HG02642 (cell line): ENCODE measurements around the gene ZNF512B.
"Not testable (repeated sequence)": the region's sequence is repeated elsewhere in the genome, so short reads cannot be mapped to it uniquely, and the experiment has no call there.

Experiments used
- ATAC-seq: cut with Tn5 transposase; IDR thresholded peaks from one replicate; pipeline ENCODE4 v1.9.1; 2021; ENCODE audit warnings: mild to moderate bottlenecking; ENCODE audit not compliant: unreplicated experiment, poor library complexity

Gene ZNF512B

DNA sequence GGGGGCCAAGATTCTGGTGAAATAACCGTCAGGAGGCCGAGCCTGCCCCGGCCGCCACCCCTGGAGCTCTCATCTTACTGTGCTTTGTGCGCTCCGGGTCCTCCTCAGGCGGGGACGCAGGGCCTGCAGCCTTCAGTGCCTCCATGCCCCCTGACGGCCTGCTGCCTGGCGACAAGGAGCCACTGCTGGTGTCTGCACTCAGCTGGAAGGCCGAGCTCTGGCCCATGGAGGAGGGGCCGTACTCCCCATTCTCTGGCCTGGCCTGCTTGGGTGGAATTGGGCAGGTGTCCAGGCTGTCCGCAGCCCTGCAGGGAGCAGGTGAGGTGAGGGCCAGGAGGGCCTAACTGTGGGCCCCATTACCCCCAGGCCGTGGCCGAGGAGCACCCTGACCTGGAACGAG, 5.3 kb downstream of the ZNF512B start:
- ATAC-seq, result no peak

DNA sequence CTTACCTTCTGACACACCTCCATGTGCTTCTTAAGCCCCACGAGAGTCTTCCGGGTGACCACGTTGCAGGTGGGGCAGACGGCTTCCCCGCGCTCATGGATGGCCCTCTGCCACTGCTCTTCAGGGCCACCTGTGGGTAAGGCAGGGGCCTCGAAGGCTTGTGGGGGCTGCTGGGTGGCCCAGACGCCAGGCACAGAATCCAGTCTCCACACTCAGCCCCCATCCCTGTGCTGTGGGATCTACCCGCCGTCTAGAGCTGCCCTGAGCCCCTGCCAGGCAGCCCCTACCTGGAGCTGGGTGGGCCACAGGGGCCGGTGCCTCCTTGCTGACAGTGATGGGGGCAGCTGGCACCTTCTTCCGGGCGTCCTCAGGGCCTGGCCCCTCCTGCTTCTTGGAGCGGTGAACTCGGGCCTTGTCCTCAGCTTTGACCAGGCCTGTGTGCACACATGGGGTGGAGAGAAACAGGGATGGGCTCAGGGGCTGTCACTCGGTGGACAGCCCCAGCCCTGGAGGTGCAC, 5.9 kb downstream of the ZNF512B start:
- no peak for ATAC-seq

DNA sequence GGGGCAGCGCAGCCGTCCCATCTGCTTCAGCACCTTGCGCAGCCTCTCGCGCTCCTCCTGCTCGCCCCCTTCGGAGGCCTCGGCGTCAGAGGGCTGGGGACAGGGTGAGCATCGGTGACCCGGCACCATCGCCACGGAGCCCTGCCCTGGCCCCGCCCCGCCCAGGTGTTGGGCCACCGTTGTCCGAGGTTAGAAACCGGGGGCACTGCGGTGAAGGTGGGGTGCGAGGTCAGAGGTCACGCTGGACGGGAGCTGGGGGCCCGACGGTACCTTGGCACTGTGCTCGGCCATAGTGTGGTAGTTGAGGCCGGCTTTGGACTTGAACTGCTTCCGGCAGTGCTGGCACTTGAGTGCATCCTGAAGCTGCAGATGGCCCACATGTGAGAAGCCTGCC, 6.4 kb downstream of the ZNF512B start:
- ATAC-seq, result no peak

DNA sequence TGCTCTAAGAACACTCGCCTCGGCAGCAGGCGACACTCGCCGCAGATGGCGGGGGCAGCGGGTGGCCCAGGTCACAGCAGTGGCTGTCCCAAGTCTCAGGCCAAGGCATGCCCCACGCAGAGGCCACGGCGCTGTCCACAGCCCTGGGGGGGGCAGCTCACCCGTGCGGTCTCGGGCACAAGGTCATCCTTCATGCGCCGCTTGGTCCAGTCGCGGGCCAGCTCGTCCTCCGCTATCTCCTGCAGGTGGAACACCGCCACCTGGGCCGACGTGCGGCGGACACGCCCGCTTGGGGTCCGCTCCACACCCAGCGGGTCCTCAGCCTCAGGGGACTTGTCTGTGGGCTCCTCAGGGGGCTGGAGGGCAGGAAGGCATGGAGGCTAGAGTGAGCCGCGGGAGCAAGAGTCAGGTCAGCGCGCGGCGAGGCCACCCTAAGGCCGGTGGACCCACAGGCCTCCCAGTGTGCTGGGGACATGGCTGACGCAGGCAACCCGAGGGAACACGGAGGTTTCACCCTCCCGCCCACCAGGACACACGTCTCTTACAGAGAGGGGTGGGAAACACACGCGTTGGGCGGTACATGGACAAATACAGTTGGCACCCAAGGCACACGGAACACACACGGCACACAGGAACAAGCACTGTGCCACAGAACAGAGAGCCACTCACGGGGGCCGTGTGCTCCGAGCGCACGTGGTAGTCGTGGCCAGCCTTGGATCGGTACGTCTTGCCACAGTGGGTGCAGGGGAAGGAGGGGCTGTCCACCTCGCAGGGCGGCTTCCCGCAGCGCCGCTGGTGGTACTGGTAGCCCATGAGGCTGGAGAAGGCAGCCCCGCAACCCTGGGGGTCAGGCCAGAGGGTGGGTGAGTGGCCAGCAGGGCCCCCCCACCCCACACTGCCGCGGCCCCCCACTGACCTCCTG, 7.0 kb downstream of the ZNF512B start:
- no peak for ATAC-seq

DNA sequence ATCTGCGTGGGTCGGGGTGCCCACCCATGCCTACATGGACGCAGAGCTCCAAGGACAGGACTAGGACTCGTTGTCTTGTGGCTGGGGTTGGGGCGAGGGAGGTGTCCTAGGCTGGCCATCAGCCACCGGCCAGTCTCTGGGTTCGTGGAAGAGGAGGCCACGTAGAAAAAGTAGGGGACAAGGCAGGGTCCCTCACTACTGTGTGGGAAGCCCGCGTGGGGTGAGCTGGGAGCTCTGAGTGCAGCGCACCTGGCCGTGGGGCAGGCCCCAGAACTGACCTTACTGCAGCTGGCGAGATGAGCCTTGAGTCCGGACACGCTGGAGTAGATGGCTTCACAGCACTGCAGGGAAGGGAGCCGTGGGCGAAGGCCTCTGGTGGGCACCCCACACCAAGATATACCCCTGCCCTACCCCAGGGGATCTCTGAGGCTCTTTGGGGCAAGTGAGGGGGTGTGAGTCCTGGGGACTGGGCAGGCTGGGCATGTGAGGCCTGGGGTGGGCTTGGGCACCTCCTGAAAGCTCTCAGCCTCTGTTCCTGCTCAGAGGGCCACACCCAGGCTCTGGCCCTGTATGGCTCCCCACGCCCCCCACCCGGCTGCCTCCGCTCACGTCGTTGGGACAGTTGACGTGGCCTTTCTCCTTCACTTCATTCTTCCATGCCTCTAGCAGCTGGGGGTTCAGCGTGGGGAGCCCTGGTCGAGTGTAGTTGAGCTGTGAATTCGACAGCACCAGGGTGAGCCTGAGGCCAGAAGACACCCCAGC, 7.9 kb downstream of the ZNF512B start:
- ATAC-seq, result no peak

DNA sequence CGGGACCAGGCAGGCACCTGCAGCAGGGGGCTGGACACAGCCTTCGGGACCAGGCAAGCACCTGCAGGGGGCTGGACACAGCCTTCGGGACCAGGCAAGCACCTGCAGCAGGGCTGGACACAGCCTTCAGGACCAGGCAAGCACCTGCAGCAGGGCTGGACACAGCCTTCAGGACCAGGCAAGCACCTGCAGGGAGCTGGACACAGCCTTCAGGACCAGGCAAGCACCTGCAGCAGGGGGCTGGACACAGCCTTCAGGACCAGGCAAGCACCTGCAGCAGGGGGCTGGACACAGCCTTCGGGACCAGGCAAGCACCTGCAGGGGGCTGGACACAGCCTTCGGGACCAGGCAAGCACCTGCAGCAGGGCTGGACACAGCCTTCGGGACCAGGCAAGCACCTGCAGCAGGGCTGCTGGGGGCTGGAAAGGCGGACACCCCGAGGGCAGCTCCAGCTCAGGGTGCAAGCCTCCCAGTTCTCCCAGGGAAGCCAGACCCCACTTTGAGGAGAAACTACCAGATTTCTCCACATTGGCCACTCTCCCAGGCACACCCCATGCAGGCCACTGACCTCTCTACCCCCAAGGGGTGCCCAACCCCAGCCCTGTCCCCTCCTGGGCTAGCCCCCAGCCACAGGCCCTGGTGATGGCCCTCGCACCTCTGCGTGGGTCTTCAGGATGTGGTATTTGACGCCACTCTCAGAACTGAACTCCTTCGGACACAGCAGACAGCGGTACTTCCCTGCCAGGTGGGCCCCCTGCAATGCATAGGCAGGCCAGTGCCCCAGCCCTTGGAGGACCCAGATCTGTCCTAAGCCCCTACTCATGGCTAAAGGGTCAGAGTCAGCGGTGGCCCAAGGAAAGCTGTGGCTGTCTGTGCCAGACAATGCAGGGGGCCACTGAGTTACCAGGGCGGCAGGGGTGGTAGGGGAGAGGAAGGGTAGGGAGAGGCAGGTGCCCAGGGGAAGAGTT, 8.8 kb downstream of the ZNF512B start:
- not testable (repeated sequence) for ATAC-seq

DNA sequence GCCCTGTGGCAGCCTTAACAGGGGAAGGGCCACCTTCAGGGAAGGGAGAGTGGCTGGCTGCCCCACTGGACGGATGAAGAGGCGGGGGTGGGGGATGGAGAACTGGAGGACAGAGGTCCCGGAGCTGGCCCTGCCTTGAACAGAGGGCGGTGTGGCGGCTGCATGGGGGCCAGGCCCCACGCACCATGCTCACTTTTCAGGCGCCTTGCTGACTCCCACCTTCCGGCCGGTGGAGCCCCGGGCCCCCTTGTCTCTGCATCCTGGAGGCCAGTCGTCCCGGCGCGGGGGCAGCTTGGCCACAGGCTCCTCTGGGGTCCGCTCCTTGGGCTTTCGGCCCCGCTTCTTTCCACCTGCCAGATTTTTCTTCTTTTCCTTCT, 10.0 kb downstream of the ZNF512B start:
- ATAC-seq, result no peak

DNA sequence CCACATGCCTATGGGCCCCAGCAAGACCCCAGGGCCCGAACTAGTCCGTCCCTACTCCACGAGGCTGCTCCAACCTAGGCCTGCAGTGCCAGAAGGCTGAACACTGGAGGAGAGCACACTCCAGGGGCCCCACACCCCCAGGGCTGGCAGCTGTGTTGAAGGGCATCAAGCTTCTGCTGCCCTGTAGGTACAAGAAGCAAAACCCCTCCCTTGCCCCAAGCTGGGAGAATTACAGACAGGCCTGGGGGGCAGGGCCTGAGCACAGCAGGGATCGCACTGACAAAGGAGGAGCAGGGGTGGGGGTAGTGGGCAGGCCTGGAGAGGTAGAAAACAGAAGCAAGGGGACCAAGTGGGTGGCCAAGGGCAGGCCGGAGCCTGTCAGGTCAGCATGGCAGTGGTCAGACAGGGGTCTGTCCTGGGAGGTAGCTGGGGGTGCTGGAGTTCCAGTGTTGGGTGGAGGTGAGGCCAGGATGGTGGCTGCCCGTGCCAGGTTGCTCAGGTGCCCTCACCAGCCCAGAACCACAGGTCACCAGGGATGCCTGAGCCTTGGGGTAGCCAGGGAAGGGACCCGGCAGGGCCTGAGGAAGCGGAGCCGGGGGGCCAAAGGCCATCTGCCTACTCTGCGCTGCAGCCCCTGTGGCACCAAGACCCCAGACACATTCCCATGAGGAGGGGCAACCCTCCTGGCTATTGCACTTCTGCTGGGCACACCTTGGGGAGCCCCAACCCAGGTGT, 10.6 kb downstream of the ZNF512B start:
- no peak for ATAC-seq

DNA sequence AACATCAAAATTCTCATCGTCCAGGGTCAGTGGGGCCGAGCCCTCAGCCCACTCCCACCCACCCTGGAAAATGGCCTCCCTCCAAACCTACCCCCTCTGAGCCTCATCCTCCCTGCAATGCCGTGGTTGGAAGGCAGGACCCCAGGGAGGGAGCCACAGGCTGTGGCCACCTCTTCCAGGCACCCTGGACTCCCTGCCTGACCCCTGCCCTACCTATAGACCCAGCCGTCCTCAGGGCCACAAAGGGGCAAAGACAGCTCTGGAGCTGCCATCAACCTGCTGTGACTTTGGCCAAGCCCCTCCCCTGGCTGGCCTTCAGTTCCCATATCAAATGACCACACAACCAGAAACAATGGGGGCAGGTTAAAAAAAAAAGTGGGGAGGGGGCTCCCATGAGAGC, 11.3 kb downstream of the ZNF512B start:
- ATAC-seq, result no peak

DNA sequence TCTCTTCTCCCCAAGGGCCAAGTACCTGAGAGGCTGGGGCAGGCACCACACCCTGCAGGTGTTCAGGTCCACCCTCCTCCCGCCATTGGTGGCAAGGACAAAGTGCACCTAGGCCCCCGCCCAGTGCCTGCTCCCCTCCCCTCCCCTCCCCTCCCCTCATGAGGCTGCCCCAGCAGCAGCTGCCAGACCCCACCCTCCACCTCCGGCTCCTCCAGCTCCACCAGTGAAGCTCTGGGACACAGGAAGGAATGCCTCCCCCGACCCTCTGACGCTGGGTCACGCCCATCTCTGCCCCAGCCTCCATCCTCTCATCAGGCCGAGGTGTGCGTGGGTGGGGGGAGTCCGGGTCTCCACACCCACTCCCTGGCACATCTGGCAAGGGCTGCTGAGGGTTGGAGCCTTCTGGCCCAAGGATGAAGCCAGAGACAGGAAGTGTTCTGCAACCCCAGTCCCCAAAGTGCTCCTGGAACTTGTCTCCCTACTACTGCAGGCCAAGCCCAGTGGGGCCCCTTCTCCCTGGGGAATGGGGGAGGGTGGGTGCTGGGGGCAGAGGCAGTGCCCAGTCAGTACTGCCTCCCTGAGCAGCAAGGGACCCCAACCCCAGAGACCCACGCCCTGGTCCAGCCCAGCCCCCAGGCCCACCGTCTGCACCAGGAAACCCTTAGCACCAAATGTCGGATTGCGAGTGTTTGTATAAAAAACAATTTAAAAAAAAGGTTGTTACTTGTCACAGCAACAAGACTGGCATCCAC, 11.9 kb downstream of the ZNF512B start:
- no peak for ATAC-seq

DNA sequence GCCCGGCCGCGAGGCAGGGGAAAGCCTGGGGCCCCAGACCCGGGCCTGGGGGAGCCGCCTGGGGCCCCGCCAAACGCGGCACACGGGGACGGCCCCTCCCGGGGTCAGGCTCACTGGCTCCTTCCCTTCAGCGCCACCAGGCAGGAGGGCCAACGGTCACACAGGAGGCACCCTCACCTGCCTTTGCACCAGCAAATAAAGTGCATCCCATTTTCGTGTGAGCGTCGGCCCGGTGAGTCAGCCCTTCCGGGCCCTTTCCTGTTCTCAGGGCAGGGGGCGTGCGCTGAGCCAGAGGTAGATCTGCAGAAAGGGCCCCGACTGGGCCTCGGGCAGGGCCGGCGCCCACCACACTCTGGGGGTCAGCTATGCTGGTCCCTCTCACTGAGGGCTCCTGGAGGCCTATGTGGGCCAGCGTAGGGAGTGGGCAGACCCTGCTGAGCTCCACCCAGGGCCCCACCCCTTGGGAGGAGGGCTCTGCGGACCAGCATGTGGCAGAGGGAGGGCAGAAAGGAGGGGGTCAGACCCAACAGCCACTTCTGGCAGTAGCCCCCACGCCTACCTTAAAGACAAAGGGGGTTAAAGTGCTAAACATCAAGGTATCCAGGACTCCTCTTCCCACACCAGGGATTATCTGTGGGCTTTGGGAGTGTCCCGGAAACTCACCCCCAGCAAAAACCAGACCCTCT, 12.6 kb downstream of the ZNF512B start:
- ATAC-seq, result no peak

DNA sequence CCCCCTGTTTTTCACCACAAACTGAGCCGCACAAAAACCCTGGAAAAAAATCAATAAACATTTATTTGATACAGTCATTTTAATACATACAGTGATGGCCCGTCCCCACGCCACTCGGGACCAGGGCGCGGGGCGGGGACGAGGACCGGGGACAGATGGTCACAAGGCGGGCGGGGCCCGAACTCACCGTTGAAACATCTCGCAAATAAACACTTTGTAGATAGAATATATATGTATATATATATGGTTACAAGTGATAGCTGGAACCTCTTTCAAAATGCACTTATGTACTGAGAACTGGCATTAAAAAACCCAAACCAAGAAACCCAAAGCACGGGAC, 13.1 kb downstream of the ZNF512B start:
- no peak for ATAC-seq

DNA sequence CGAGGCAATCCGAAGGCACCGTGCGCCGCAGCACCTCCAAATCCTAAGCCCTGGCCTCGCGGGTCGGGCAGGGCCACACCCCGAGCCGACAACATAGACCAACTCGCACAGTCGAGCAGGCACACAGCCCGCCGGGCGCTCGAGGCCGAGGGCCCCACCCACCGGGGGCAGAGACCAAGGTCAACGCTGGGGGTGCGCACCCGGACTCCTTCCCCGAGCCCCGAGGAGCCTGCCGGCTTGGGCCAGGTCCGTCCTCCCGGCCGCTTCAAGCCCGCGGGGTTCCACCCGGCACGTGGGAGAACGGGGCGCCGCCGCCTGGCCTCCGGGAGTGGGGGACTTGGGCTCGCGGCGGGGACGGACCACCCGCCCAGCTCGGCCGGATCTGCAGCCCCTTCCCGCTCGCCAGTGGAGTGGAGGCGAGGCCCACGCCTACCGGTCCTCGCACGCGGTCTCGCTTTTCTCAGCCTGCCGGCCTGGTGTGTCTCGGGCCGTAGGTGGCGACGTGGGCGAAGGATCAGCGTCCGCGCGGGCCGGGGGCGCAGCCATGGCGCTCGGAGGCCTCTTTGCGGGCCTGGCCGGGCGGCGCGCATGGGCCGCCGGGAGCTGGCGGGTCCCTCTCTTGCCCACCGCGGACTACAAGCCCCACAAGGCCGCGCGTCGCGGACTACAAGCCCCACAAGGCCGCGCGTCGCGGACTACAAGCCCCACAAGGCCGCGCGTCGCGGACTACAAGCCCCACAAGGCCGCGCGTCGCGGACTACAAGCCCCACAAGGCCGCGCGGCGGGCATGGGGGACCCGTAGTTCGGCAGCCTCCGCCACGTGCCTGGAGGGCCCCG, 13.7 kb downstream of the ZNF512B start, which contains the start of gene UCKL1:
Gene UCKL1 (minus strand): TSS at position 590 of the 837 bp plus-strand sequence. CDS start 44 bp downstream, at position 546.
- ATAC-seq, result peak; percentile 79

DNA sequence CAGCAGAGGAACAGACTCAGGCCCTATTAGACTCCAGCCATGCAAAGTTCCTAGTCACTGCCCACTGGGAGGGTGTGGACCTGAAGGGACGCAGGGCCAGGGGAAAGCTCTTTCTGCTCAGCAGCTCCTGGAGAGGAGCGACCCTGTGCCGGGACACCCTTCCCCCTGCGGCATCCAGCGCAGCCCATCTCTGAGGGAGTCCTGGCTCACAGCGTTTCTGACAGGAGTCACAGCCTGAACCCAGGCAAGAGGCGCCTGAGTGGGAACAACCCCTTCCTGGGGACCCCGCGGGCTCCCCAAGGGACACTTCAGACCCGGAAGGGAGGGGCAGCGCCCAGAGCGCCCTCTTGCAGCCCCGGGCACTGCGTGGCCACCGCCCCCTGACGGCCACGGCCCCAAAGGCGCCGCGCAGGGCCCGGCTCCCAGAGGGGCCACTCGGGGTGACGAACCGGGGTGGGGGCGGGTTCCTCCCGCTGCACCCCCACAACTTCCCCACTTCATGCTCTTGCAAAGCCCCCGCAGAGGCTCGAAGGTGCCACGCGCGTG, 14.4 kb downstream of the ZNF512B start:
- peak; percentile 16 for ATAC-seq

DNA sequence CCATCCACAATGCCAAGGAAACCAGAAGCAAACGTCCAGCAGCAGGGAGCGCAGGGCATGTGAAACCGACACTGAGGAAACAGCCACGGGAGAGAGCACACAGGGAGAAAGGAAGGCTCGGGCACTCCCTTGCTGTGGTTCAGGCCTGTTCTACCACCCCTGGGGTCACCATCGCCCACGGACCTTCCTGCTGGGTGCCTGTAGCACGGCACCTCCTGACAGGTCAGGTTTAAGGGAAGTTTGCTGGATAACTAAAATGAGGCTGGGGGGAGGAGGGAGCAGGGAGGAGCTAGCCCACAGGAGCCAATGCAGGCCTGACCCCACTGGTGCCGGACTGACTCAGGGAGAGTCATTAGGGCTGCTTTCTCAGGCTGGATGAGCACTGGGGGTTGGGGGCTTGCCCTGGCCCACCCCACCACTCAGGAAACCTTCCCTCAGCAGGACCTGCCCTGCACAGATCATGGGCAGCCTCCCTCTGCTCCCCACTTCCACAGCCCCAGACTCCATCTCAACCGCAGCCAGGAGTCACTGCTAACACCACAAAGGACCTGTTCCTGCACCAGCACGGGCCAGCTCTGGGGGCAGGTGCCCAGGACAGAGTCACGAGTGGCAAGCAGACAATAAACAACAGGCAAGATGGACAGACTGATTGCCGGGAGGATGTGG, 15.8 kb downstream of the ZNF512B start:
- ATAC-seq, result no peak

DNA sequence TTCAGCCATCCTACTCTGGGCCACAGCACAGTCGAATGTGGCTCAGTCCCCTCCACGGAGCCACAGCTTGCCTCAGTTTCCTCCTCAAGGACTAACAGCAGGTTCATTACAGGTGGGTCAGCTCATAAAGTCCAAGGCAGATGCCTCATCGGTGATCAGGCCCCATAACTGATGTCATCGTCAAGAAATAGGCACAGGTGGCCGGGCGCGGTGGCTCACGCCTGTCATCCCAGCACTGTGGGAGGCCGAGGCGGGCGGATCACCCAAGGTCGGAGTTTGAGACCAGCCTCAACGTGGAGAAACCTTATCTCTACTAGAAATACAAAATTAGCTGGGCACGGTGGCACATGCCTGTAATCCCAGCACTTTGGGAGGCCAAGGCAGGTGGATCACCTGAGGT, 17.0 kb downstream of the ZNF512B start:
- ATAC-seq, result no peak

DNA sequence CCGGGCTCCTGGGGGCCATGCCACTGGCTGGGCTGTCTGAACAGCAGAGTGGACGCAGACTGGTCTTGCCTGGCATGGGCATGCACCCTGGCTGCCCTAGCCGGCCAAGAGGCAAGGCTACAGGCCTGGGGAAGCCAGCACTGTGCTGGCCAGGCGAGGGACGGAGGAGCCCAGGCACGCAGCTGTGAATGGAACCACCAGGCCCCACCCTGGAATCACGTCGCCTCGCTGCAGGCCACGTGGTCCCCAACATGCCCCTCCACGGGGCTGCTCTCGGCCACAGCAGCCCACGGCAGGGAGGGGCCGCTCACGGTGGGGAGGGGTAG, 17.6 kb downstream of the ZNF512B start:
- no peak for ATAC-seq
